Mesenchymal stem cell (in vitro differentiated cells and primary cell): ENCODE data around the gene CTNNA3.

Experiments
- DNase-seq: peaks from one replicate; pipeline ENCODE4 v3.0.0-alpha.2; 2013
- H2AFZ ChIP-seq: one replicate; pipeline ENCODE4 v1.6.1; 2013; ENCODE audit warnings: low read depth, mild to moderate bottlenecking, control low read depth, inconsistent platforms, low read length, moderate library complexity
- H2AK5ac ChIP-seq: 2 replicates; pipeline ENCODE4 v1.6.1; 2013; ENCODE audit warnings: low read length, moderate library complexity, mild to moderate bottlenecking, inconsistent platforms; ENCODE audit not compliant: severe bottlenecking
- H2BK120ac ChIP-seq: one replicate; pipeline ENCODE4 v1.6.1; 2013; ENCODE audit warnings: low read depth, mild to moderate bottlenecking, inconsistent platforms, low read length, moderate library complexity
- H2BK12ac ChIP-seq, 2 experiments: one replicate each; pipeline ENCODE4 v1.6.1; 2013; ENCODE audit warnings: inconsistent platforms in 2 of 2, low read length in 2 of 2, mild to moderate bottlenecking in 2 of 2, moderate library complexity in 2 of 2, control low read depth in 1 of 2
- H2BK15ac ChIP-seq: one replicate; pipeline ENCODE4 v1.6.1; 2013; ENCODE audit warnings: mild to moderate bottlenecking, low read depth, inconsistent platforms; ENCODE audit not compliant: poor library complexity, severe bottlenecking
- H2BK5ac ChIP-seq: 2 replicates; pipeline ENCODE4 v1.6.1; 2013; ENCODE audit warnings: low read depth, mild to moderate bottlenecking, low read length, control low read depth, inconsistent platforms; ENCODE audit not compliant: poor library complexity, severe bottlenecking
- H3K14ac ChIP-seq, 2 experiments: one replicate each; pipeline ENCODE4 v1.6.1; 2013; ENCODE audit warnings: inconsistent platforms in 2 of 2, low read length in 2 of 2, control low read depth in 1 of 2, mild to moderate bottlenecking in 1 of 2, moderate library complexity in 1 of 2
- H3K18ac ChIP-seq, 2 experiments: one replicate each; pipeline ENCODE4 v1.6.1; 2013; ENCODE audit warnings: inconsistent platforms in 2 of 2, low read length in 2 of 2, control low read depth in 1 of 2, low read depth in 1 of 2, mild to moderate bottlenecking in 1 of 2
- H3K23ac ChIP-seq, 2 experiments: one replicate each; pipeline ENCODE4 v1.6.1; 2013; ENCODE audit warnings: inconsistent platforms in 2 of 2, low read length in 2 of 2, mild to moderate bottlenecking in 2 of 2, moderate library complexity in 2 of 2, control low read depth in 1 of 2
- H3K27ac ChIP-seq: 2 replicates; pipeline ENCODE4 v1.5.1; 2013; ENCODE audit warnings: mild to moderate bottlenecking, moderate library complexity, low read length, control low read depth, inconsistent platforms; ENCODE audit not compliant: poor library complexity, severe bottlenecking
- H3K27me3 ChIP-seq, 2 experiments: 2 replicates each; pipeline versions ENCODE4 v1.6.1 to v1.7.0; 2013; ENCODE audit warnings: low read length in 2 of 2, mild to moderate bottlenecking in 2 of 2, moderate library complexity in 2 of 2, control low read depth in 1 of 2, inconsistent platforms in 1 of 2; ENCODE audit not compliant: control insufficient read depth in 1 of 2, insufficient read depth in 1 of 2
- H3K36me3 ChIP-seq, 2 experiments: 2 replicates each; pipeline versions ENCODE4 v1.6.1 to v1.7.0; 2013; ENCODE audit warnings: low read length in 2 of 2, control low read depth in 1 of 2, inconsistent platforms in 1 of 2, low read depth in 1 of 2, mild to moderate bottlenecking in 1 of 2; ENCODE audit not compliant: insufficient read depth in 2 of 2, control insufficient read depth in 1 of 2
- H3K4ac ChIP-seq, 2 experiments: one replicate each; pipeline ENCODE4 v1.6.1; 2013; ENCODE audit warnings: inconsistent platforms in 2 of 2, low read length in 2 of 2, mild to moderate bottlenecking in 2 of 2, moderate library complexity in 2 of 2, control low read depth in 1 of 2, low read depth in 1 of 2
- H3K4me1 ChIP-seq: 2 replicates; pipeline ENCODE4 v1.6.1; 2013; ENCODE audit warnings: low read depth, low read length, control low read depth; ENCODE audit not compliant: control insufficient read depth, insufficient read depth
- H3K4me2 ChIP-seq: 2 replicates; pipeline ENCODE4 v1.6.1; 2013; ENCODE audit warnings: low read length, mild to moderate bottlenecking, inconsistent platforms; ENCODE audit not compliant: poor library complexity, severe bottlenecking
- H3K4me3 ChIP-seq, 2 experiments: 2 replicates each; pipeline versions ENCODE4 v1.5.1 to v1.7.0; 2013; ENCODE audit warnings: low read length in 2 of 2, mild to moderate bottlenecking in 2 of 2, control low read depth in 1 of 2, low read depth in 1 of 2; ENCODE audit not compliant: insufficient read depth in 1 of 2
- H3K79me1 ChIP-seq: replicated peaks from 2 replicates; pipeline ENCODE4 v1.6.1; 2013; ENCODE audit warnings: mild to moderate bottlenecking, control low read depth, low read length, inconsistent platforms; ENCODE audit not compliant: poor library complexity, severe bottlenecking
- H3K9ac ChIP-seq: 2 replicates; pipeline ENCODE4 v1.7.0; 2013; ENCODE audit warnings: mild to moderate bottlenecking, low read length, moderate library complexity
- H3K9me3 ChIP-seq: 2 replicates; pipeline ENCODE4 v1.7.0; 2013; ENCODE audit warnings: mild to moderate bottlenecking, low read length; ENCODE audit not compliant: control insufficient read depth
- H4K8ac ChIP-seq: one replicate; pipeline ENCODE4 v1.6.1; 2013; ENCODE audit warnings: inconsistent platforms, mild to moderate bottlenecking, low read length, moderate library complexity
- H4K91ac ChIP-seq: one replicate; pipeline ENCODE4 v1.6.1; 2013; ENCODE audit warnings: mild to moderate bottlenecking, low read length, inconsistent platforms
- WGBS: methylation state at CpG from one replicate; pipeline ENCODE4 v1.1.7; 2013; ENCODE audit warnings: mixed read lengths; 5-methylcytosine and 5-hydroxymethylcytosine counted together

Gene CTNNA3

GRCh38 chr10:67657775-67658174 lies 38.2 kb downstream of the CTNNA3 start:
- no peak overlapping the region for H3K14ac ChIP-seq
- H4K8ac ChIP-seq = no peak overlapping the region
- DNase-seq = no peak
- H3K27me3 ChIP-seq = no peaks in the 10 kb centered on the region
- no peaks in the 10 kb centered on the region for H3K79me1 ChIP-seq
- H3K4ac ChIP-seq = no peak overlapping the region
- H2BK12ac ChIP-seq = no peak overlapping the region
- H3K9me3 ChIP-seq = no peaks in the 10 kb centered on the region
- no peak overlapping the region for H2AK5ac ChIP-seq
- H2BK15ac ChIP-seq = no peak overlapping the region
- 67% methylated on average over 4 of the region's 4 CpGs for WGBS
- no peak overlapping the region for H2BK120ac ChIP-seq
- no peak overlapping the region for H3K27ac ChIP-seq
- no peak overlapping the region for H3K4me2 ChIP-seq
- no peak overlapping the region for H3K18ac ChIP-seq
- no peak overlapping the region for H3K4me3 ChIP-seq
- no peaks in the 10 kb centered on the region for H3K36me3 ChIP-seq
- H2AFZ ChIP-seq = no peak overlapping the region
- no peak overlapping the region for H4K91ac ChIP-seq
- no peaks in the 10 kb centered on the region for H3K4me1 ChIP-seq
- H3K23ac ChIP-seq = no peak overlapping the region
- H3K9ac ChIP-seq = no peak overlapping the region
- H2BK5ac ChIP-seq = no peak overlapping the region

DNA sequence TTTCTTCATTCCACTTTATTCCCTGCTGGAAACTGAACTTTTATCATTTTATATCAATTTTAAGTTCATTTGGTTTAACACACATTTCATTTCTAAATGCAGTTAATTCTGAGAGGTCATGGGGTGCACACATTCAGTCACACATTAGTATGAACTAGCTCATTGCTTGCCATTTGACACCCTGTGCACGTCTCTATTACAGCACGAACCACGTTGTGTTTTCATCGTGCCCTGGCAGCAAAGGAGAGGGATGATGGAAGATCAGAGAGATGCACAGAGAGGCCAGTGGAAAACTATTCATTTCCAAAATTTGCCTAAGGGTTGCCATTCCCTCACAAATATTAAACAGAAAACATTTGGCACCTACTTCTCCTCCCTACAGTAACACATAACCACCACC lies 45.4 kb downstream of the CTNNA3 start:
- DNase-seq = no peak
- no peak overlapping the region for H3K9ac ChIP-seq
- H3K23ac ChIP-seq = no peak overlapping the region
- H3K9me3 ChIP-seq = no peaks in the 10 kb centered on the region
- H3K4ac ChIP-seq = no peak overlapping the region
- no peak overlapping the region for H3K18ac ChIP-seq
- no peak overlapping the region for H4K8ac ChIP-seq
- no peaks in the 10 kb centered on the region for H3K27me3 ChIP-seq
- no peak overlapping the region for H2BK15ac ChIP-seq
- 93% methylated on average over 4 of the region's 4 CpGs for WGBS
- no peak overlapping the region for H3K14ac ChIP-seq
- no peak overlapping the region for H2BK120ac ChIP-seq
- H3K4me3 ChIP-seq = no peak overlapping the region
- H2AFZ ChIP-seq = no peak overlapping the region
- H3K4me2 ChIP-seq = no peak overlapping the region
- H2BK5ac ChIP-seq = no peak overlapping the region
- no peak overlapping the region for H2BK12ac ChIP-seq
- no peak overlapping the region for H4K91ac ChIP-seq
- H3K79me1 ChIP-seq = no peaks in the 10 kb centered on the region
- H3K4me1 ChIP-seq = no peaks in the 10 kb centered on the region
- no peak overlapping the region for H2AK5ac ChIP-seq
- H3K36me3 ChIP-seq = no peaks in the 10 kb centered on the region
- H3K27ac ChIP-seq = no peak overlapping the region

- no peak overlapping the region for H3K14ac ChIP-seq
- H3K4me3 ChIP-seq = no peak overlapping the region
- H2BK120ac ChIP-seq = no peak overlapping the region
- no peak overlapping the region for H3K4me2 ChIP-seq
- H3K23ac ChIP-seq = no peak overlapping the region
- no peak overlapping the region for H3K9ac ChIP-seq
- H3K27ac ChIP-seq = no peak overlapping the region
- H2AK5ac ChIP-seq = no peak overlapping the region
- no peak for DNase-seq
- H2BK15ac ChIP-seq = no peak overlapping the region
- H3K4ac ChIP-seq = no peak overlapping the region
- no peak overlapping the region for H4K91ac ChIP-seq
- WGBS = 72% methylated on average over 3 of the region's 4 CpGs
- no peaks in the 10 kb centered on the region for H3K36me3 ChIP-seq
- H2BK5ac ChIP-seq = no peak overlapping the region
- H2BK12ac ChIP-seq = no peak overlapping the region
- H4K8ac ChIP-seq = no peak overlapping the region
- no peaks in the 10 kb centered on the region for H3K9me3 ChIP-seq
- no peaks in the 10 kb centered on the region for H3K79me1 ChIP-seq
- no peak overlapping the region for H3K18ac ChIP-seq
- H3K4me1 ChIP-seq = no peaks in the 10 kb centered on the region
- no peak overlapping the region for H2AFZ ChIP-seq
- no peaks in the 10 kb centered on the region for H3K27me3 ChIP-seq
Observed at GRCh38 chr10:67648613-67649229, 47.3 kb downstream of the CTNNA3 start.

- Histone ChIP-seq H3K27me3 (no peaks in the 10 kb centered on the region), H3K9ac (no peak overlapping the region), H3K27ac (no peak overlapping the region), H3K79me1 (no peaks in the 10 kb centered on the region), H3K36me3 (no peaks in the 10 kb centered on the region), H3K9me3 (peaks cover 7% of the 10 kb centered on the region), H2BK120ac (no peak overlapping the region), H3K4me3 (no peak overlapping the region), H2BK15ac (no peak overlapping the region), H3K14ac (no peak overlapping the region), H2AK5ac (no peak overlapping the region), H2BK12ac (no peak overlapping the region), H3K4me2 (no peak overlapping the region), H3K23ac (no peak overlapping the region), H3K18ac (no peak overlapping the region), H2AFZ (no peak overlapping the region), H3K4me1 (peaks cover 2% of the 10 kb centered on the region), H3K4ac (no peak overlapping the region), H4K8ac (no peak overlapping the region), H2BK5ac (no peak overlapping the region), H4K91ac (no peak overlapping the region)
- no peak for DNase-seq
Observed at GRCh38 chr10:67630904-67631303, 65.1 kb downstream of the CTNNA3 start.
